ENCODE results near the gene MLF1.

DNA sequence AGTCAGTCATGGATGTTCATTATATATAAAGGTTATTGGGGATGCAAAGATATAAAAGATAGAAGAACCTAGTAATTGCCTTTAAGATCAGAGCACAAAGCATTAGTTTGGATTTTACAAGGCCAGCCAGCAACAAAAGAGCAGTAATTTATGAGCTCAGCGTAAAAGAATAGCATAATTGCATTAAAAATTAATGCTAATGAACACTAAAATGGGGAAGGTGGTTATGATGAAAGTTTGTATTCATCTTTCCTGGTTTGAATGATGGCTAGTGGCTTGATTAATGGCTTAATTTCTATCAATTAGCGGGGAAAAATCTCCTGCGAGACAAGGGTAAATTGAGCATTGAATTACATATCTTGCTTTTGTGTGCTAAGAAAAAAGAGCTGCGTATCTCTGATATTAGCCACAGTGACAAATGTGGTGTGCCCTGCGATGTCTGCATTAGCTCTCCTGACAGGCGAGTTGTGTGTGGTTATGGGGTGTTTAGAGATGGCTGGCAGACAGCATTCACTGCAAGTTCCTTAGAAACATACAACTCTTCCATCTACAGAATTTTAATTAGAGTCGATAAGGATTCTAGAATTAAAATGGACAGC lies 42.8 kb upstream of the MLF1 start:
- TF ChIP-seq EZH2phosphoT487 (IDR thresholded peaks at IDR 0.05; ENCODE audit: insufficient read depth, low read depth): no peak
- TF ChIP-seq EZH2 (IDR thresholded peaks at IDR 0.05; ENCODE audit: insufficient read depth, poor library complexity, severe bottlenecking): no peak

All from GM23248 (cell line).